ENCODE data around the gene DCAF10. TPM values are rescaled to one million over a fixed set of nuclear protein-coding genes. Genes with fewer than 3 reads are reported as not detected.

The DCAF10 gene
- total and polyA plus RNA-seq, 10 of the 15 experiments (the other 5 are each of a cell fraction or from before 2014, with no cell fraction given), result 3.9 to 21.7 (median 9.8) TPM

- TF ChIP-seq ZNF592 (IDR thresholded peaks at IDR 0.05) (no peak), TCF7 (IDR thresholded peaks at IDR 0.05; ENCODE audit: borderline replicate concordance) (no peak), NFYA (IDR thresholded peaks at IDR 0.05; ENCODE audit: borderline replicate concordance, low read depth, low read length) (no peak), BCL11A (IDR thresholded peaks at IDR 0.05; ENCODE audit: low read depth, low read length) (no peak), SIX5 (IDR thresholded peaks at IDR 0.05; ENCODE audit: low read depth, low read length, severe bottlenecking) (no peak), RB1 (IDR thresholded peaks at IDR 0.05; ENCODE audit: borderline replicate concordance) (no peak), RUNX3 (IDR thresholded peaks at IDR 0.05; ENCODE audit: low read length) (no peak), MAX (IDR thresholded peaks at IDR 0.05; ENCODE audit: low read depth, low read length) (no peak), ATF2 (IDR thresholded peaks at IDR 0.05; ENCODE audit: low read length) (no peak), BMI1 (IDR thresholded peaks at IDR 0.05; ENCODE audit: borderline replicate concordance) (no peak)
Measured at GRCh38 chr9:37852222-37852621, 51.6 kb downstream of the DCAF10 start (continued).

Measured in GM12878 (cell line).